ENCODE measurements around the gene HRH2. TPM values are rescaled to one million over a fixed set of nuclear protein-coding genes. Genes with fewer than 3 reads are reported as not detected.

Gene HRH2
- total and polyA plus RNA-seq, 3 donors from 2014 or later: 0.47 to 1.4 (median 1.3) TPM

DNA sequence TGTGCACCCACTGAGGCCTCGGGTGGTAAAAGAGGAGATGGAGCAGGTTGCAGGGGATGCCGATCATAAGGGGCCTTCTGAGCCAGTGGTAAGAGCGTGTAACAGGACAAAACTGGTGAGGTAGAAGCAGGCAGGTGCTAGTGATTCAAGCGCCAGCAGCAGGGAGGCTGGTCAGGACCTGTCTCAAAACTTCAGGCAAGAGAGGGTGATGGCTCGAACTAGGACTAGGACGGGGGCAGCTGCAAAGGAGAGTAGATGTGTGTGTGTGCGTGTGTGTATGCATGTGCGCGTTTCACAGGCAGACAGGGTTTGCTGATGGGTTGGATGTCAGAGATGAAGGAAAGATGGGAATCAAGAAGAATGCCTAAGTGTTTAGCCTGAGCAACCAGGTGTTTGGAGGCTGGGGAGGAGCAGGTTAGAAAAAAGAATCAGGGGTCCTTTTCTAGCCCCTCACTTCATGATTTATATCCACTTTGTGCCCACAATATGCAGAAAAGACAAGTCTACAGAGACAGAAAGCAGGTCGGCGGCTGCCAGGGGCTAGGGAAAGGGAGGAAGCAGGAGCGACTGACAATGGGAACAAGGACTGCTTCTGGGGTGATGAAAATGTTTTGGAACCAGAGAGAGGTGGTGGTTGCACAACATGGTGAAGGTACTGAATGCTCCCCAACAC lies 15.2 kb downstream of the HRH2 start:
- no peak for TF ChIP-seq POLR2A (IDR thresholded peaks at IDR 0.05)
- TF ChIP-seq, protein P1, sequence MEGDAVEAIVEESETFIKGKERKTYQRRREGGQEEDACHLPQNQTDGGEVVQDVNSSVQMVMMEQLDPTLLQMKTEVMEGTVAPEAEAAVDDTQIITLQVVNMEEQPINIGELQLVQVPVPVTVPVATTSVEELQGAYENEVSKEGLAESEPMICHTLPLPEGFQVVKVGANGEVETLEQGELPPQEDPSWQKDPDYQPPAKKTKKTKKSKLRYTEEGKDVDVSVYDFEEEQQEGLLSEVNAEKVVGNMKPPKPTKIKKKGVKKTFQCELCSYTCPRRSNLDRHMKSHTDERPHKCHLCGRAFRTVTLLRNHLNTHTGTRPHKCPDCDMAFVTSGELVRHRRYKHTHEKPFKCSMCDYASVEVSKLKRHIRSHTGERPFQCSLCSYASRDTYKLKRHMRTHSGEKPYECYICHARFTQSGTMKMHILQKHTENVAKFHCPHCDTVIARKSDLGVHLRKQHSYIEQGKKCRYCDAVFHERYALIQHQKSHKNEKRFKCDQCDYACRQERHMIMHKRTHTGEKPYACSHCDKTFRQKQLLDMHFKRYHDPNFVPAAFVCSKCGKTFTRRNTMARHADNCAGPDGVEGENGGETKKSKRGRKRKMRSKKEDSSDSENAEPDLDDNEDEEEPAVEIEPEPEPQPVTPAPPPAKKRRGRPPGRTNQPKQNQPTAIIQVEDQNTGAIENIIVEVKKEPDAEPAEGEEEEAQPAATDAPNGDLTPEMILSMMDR (IDR thresholded peaks at IDR 0.05): no peak
- Histone ChIP-seq H3K4me3 (no peak overlapping the region), H3K36me3 (ENCODE audit: low read depth, missing control alignments) (no peaks in the 10 kb centered on the region), H3K4me1 (no peaks in the 10 kb centered on the region), H3K9me3 (no peaks in the 10 kb centered on the region), H3K27ac (no peak overlapping the region), H3K27me3 (no peaks in the 10 kb centered on the region)
- intact Hi-C loops (cut with DNase I; ENCODE audit: low total_unique reads): no loop called here
- WGBS, 2 donors: 69 to 71% methylated on average over 12 of the region's 12 CpGs
- DNase-seq: no peak

DNA sequence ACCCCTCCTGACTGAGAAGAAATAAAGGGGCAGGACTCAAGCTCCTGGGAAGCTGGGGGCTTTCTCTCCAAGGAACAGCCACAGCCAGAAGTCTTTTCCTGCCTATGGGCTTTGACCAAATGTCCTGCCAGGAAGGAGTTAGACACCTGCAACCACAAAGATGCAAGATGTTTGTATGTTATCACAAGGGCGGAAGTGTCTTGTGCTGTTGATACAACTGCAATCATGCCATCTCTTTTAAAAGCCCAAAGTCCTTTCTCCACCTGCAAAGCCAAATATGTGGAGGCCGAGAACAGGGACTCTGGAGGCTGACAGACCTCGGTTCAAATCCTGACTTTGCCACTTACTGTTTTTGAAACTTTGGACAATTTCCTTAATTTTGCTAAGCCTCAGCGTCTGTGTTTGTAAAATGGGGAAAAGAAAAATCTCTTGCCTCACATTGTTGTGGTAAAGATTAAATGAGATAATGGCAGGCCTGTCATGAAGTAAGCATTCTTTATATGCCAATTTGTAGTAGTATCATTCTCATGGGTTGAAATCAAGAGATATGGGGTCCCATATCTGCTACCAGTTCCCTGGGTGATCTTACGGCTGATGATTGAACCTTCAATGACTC lies 17.0 kb downstream of the HRH2 start:
- Histone ChIP-seq H3K36me3 (ENCODE audit: low read depth, missing control alignments) (no peaks in the 10 kb centered on the region), H3K4me1 (no peaks in the 10 kb centered on the region), H3K9me3 (no peaks in the 10 kb centered on the region), H3K27me3 (no peaks in the 10 kb centered on the region), H3K27ac (no peak overlapping the region), H3K4me3 (no peak overlapping the region)
- no peak for TF ChIP-seq POLR2A (IDR thresholded peaks at IDR 0.05)
- TF ChIP-seq, protein P1 (IDR thresholded peaks at IDR 0.05): no peak
- WGBS, 2 donors: 85 to 89% methylated on average over 5 of the region's 5 CpGs
- intact Hi-C loops (cut with DNase I; ENCODE audit: low total_unique reads): no loop called here
- no peak for DNase-seq

DNA sequence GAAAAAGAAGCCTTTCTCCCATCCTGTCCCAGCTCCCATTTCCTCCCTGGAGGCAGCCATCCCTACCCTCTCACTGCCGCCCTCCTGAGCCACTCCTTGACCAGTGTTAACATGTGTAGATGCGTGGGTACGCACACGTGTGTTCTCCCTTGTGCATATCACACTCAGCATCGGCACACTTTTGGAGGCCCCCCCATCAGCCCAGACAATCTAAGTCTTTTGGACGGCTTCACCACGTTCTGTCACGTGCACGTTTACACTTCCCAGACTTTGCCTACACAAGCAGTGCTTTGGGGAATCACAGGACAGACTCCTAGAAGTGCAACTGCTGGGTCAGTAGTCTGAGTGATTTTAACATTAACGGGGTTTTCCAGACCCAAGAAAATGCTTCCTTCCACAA lies 18.0 kb downstream of the HRH2 start:
- H3K4me1 ChIP-seq: no peaks in the 10 kb centered on the region
- TF ChIP-seq, protein P1 (IDR thresholded peaks at IDR 0.05): no peak
- TF ChIP-seq POLR2A (IDR thresholded peaks at IDR 0.05): no peak
- H3K27ac ChIP-seq: no peak overlapping the region
- 87 to 94% methylated on average over 10 of the region's 10 CpGs for WGBS, 2 donors
- no peak overlapping the region for H3K4me3 ChIP-seq
- DNase-seq: no peak
- no peaks in the 10 kb centered on the region for H3K36me3 ChIP-seq (ENCODE audit: low read depth, missing control alignments)
- H3K9me3 ChIP-seq: no peaks in the 10 kb centered on the region
- intact Hi-C loops (cut with DNase I; ENCODE audit: low total_unique reads): no loop called here
- no peaks in the 10 kb centered on the region for H3K27me3 ChIP-seq

DNA sequence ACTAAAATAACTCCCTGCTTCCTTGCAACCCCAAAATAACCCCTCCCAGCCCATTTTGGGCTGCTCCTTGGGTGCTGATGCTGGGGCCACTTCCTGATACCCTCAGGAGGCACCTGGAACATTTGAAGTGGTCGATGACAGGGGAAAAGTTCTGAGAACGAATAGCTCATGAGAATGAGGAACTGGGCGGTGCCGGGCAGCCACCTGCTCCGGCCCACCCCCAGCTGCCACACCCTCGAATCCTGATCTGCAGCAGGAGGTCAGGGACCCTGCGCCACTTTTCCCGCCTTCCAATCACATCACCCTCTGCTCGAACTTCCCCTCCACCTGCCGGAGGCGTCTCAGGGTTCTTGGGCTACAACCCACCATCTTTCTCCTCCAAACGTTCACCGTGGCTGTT lies 19.7 kb downstream of the HRH2 start:
- DNase-seq: no peak
- Histone ChIP-seq H3K4me1 (no peaks in the 10 kb centered on the region), H3K36me3 (ENCODE audit: low read depth, missing control alignments) (no peaks in the 10 kb centered on the region), H3K4me3 (no peak overlapping the region), H3K9me3 (no peaks in the 10 kb centered on the region), H3K27me3 (no peaks in the 10 kb centered on the region), H3K27ac (no peak overlapping the region)
- intact Hi-C loops (cut with DNase I; ENCODE audit: low total_unique reads): no loop called here
- TF ChIP-seq, protein P1 (IDR thresholded peaks at IDR 0.05): no peak
- no peak for TF ChIP-seq POLR2A (IDR thresholded peaks at IDR 0.05)
- WGBS, 2 donors: 53 to 63% methylated on average over 13 of the region's 13 CpGs

DNA sequence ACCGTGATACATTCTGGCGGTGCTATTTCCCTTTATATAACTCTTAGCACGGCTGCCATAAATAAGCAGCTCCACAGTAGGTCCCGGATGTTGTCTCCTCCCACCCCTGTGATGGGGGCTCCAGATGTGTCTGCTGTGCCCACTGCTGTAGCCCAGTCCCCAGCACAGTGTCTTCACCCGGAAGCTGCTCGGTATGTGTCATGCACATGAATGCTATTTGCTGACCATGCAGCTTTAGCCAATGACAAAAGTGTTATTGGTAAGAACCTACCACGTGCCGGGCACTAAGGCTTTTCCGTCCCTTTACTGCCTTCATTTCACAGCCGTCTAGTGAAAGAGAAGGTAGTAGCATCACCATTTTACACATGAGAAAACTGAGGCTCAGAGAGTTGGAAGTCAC lies 20.2 kb downstream of the HRH2 start:
- Histone ChIP-seq H3K27me3 (no peaks in the 10 kb centered on the region), H3K27ac (no peak overlapping the region), H3K4me3 (no peak overlapping the region), H3K9me3 (no peaks in the 10 kb centered on the region), H3K4me1 (no peaks in the 10 kb centered on the region), H3K36me3 (ENCODE audit: low read depth, missing control alignments) (no peaks in the 10 kb centered on the region)
- TF ChIP-seq, protein P1 (IDR thresholded peaks at IDR 0.05): no peak
- TF ChIP-seq POLR2A (IDR thresholded peaks at IDR 0.05): no peak
- no peak for DNase-seq
- WGBS, 2 donors: 57 to 63% methylated on average over 10 of the region's 10 CpGs
- intact Hi-C loops (cut with DNase I; ENCODE audit: low total_unique reads): no loop called here
